MM.1S (cell line): ENCODE results near the gene CLIC5.

Experiments used
- EZH2 ChIP-seq: fragments of 300-600 bp; sonication (generic); optimal IDR thresholded peaks from 2 replicates; pipeline ENCODE3; 2017; ENCODE audit warnings: low read depth, mild to moderate bottlenecking, antibody characterized with exemption, low read length, mixed read lengths
- EZH2phosphoT487 ChIP-seq: fragments of 300-600 bp; sonication (generic); IDR thresholded peaks from 2 replicates; pipeline ENCODE4 v1.6.1; 2018; ENCODE audit warnings: antibody characterized with exemption, low read length
- TF ChIP-seq, protein P1 (sequence below): fragments of 300-600 bp; sonication (generic); IDR thresholded peaks from 2 replicates; pipeline ENCODE4 v1.5.1; 2016; ENCODE audit warnings: antibody characterized with exemption, low read length, mixed read lengths

DNA sequence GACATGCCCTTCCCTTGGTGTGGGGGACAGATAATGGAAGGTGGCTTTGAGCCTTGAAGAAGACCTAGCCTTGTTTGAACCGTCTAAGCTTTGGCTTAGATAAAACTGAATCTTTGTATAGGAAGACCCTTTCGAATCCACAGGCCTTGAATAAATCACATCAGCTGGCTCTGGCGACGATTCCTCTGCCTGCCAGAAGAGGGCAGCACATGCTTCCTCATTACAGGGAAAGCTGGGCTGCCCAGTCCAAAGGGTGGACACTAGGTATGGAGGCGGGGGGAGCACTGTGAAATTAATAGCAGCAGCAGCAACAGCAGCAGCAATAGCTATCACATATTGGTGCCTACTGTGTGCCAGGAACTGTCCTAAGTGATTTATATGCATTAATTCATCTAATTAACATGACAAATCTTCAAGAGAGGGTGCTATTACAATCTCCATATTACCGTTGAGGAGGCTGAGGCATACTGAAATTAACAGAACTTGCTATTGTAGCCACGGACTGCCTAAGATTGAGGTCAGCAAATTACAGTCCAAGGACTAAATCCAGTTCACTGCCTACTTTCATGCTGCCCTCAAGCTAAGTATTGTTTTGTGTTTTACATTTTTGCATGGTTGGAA is 85.1 kb downstream of the CLIC5 start:
- TF ChIP-seq, protein P1, sequence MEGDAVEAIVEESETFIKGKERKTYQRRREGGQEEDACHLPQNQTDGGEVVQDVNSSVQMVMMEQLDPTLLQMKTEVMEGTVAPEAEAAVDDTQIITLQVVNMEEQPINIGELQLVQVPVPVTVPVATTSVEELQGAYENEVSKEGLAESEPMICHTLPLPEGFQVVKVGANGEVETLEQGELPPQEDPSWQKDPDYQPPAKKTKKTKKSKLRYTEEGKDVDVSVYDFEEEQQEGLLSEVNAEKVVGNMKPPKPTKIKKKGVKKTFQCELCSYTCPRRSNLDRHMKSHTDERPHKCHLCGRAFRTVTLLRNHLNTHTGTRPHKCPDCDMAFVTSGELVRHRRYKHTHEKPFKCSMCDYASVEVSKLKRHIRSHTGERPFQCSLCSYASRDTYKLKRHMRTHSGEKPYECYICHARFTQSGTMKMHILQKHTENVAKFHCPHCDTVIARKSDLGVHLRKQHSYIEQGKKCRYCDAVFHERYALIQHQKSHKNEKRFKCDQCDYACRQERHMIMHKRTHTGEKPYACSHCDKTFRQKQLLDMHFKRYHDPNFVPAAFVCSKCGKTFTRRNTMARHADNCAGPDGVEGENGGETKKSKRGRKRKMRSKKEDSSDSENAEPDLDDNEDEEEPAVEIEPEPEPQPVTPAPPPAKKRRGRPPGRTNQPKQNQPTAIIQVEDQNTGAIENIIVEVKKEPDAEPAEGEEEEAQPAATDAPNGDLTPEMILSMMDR, result peak; percentile 97
- TF ChIP-seq EZH2, result no peak
- no peak for TF ChIP-seq EZH2phosphoT487
